Measurements from ENCODE around the gene ETV5.
A peak's percentile ranks its signal among the peaks of the same experiment; 100 is the strongest.

Gene ETV5

GRCh38 chr3:186121968-186122367, 13.1 kb upstream of the ETV5 start:
- no peak overlapping the region for H2BK15ac ChIP-seq (replicated peaks; ENCODE audit: low read depth)
- no peaks in the 10 kb centered on the region for H3K79me1 ChIP-seq (ENCODE audit: low read length)
- H3K79me2 ChIP-seq (ENCODE audit: control insufficient read depth, insufficient read depth, low read length) = no peaks in the 10 kb centered on the region
- H3K4me1 ChIP-seq (ENCODE audit: control insufficient read depth, low read depth, low read length) = no peaks in the 10 kb centered on the region
- H3K27me3 ChIP-seq (ENCODE audit: insufficient read depth, low read length, poor library complexity) = no peaks in the 10 kb centered on the region
- H3K56ac ChIP-seq (ENCODE audit: low read length) = peak overlapping the region; percentile 17
- H4K8ac ChIP-seq (ENCODE audit: low read depth, low read length) = no peak overlapping the region
- H3K18ac ChIP-seq (ENCODE audit: low read length) = no peak overlapping the region
- no peak overlapping the region for H3K23ac ChIP-seq (ENCODE audit: low read length)
- no peak overlapping the region for H3K4me3 ChIP-seq (ENCODE audit: low read length)
- no peak overlapping the region for H3K9ac ChIP-seq (ENCODE audit: low read length)
- no peak overlapping the region for H2AK5ac ChIP-seq (ENCODE audit: low read length)
- H2BK5ac ChIP-seq (ENCODE audit: low read length) = no peak overlapping the region
- DNase-seq = peak; percentile 80
- no peak overlapping the region for H4K5ac ChIP-seq (ENCODE audit: low read length)
- no peak overlapping the region for H3K27ac ChIP-seq (ENCODE audit: low read depth, low read length)
- H2BK120ac ChIP-seq (ENCODE audit: low read depth, low read length) = no peak overlapping the region
- H3K36me3 ChIP-seq (ENCODE audit: control insufficient read depth, insufficient read depth, low read length) = no peaks in the 10 kb centered on the region
- H3K4me2 ChIP-seq (ENCODE audit: low read length) = no peak overlapping the region
- H3K4ac ChIP-seq (ENCODE audit: low read depth, low read length) = no peak overlapping the region
- WGBS (ENCODE audit: extremely low coverage, insufficient coverage, low lambda C conversion rate) = no CpG with 5 or more reads among the region's 2 CpGs

DNA sequence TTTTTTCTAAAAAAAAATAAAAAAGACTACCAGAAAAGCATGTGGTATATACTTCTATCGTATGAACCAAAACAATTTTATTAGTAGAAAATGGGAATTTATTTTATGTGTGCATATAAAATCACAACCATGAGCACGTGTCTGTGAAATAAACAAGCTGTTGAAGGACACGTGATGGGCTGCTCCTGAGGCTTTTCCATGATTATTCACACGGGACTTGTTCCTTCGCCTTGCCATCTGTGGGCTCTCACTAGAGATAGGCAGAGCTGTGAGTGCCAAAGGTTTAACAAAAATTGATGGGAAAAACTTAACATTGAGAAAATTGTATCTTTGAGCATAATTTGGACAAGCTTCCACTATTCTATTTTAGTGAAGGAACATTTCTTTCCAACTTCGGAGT, 12.4 kb upstream of the ETV5 start:
- H3K4ac ChIP-seq (ENCODE audit: low read depth, low read length) = no peak overlapping the region
- WGBS (ENCODE audit: extremely low coverage, insufficient coverage, low lambda C conversion rate) = no CpG with 5 or more reads among the region's 6 CpGs
- no peaks in the 10 kb centered on the region for H3K79me2 ChIP-seq (ENCODE audit: control insufficient read depth, insufficient read depth, low read length)
- no peak overlapping the region for H3K56ac ChIP-seq (ENCODE audit: low read length)
- no peak overlapping the region for H2AK5ac ChIP-seq (ENCODE audit: low read length)
- no peak overlapping the region for H3K23ac ChIP-seq (ENCODE audit: low read length)
- H3K4me2 ChIP-seq (ENCODE audit: low read length) = no peak overlapping the region
- no peaks in the 10 kb centered on the region for H3K27me3 ChIP-seq (ENCODE audit: insufficient read depth, low read length, poor library complexity)
- H2BK120ac ChIP-seq (ENCODE audit: low read depth, low read length) = no peak overlapping the region
- no peak overlapping the region for H3K4me3 ChIP-seq (ENCODE audit: low read length)
- H2BK5ac ChIP-seq (ENCODE audit: low read length) = no peak overlapping the region
- no peak overlapping the region for H3K27ac ChIP-seq (ENCODE audit: low read depth, low read length)
- no peak overlapping the region for H4K8ac ChIP-seq (ENCODE audit: low read depth, low read length)
- H4K5ac ChIP-seq (ENCODE audit: low read length) = no peak overlapping the region
- H3K79me1 ChIP-seq (ENCODE audit: low read length) = no peaks in the 10 kb centered on the region
- H2BK15ac ChIP-seq (replicated peaks; ENCODE audit: low read depth) = no peak overlapping the region
- no peaks in the 10 kb centered on the region for H3K4me1 ChIP-seq (ENCODE audit: control insufficient read depth, low read depth, low read length)
- H3K9ac ChIP-seq (ENCODE audit: low read length) = no peak overlapping the region
- DNase-seq = no peak
- H3K18ac ChIP-seq (ENCODE audit: low read length) = no peak overlapping the region
- H3K36me3 ChIP-seq (ENCODE audit: control insufficient read depth, insufficient read depth, low read length) = no peaks in the 10 kb centered on the region

GRCh38 chr3:186119499-186119898, 10.6 kb upstream of the ETV5 start:
- Histone ChIP-seq H3K27ac (ENCODE audit: low read depth, low read length) (no peak overlapping the region), H3K4me2 (ENCODE audit: low read length) (no peak overlapping the region), H3K4ac (ENCODE audit: low read depth, low read length) (no peak overlapping the region), H3K27me3 (ENCODE audit: insufficient read depth, low read length, poor library complexity) (no peaks in the 10 kb centered on the region), H2AK5ac (ENCODE audit: low read length) (no peak overlapping the region), H4K8ac (ENCODE audit: low read depth, low read length) (no peak overlapping the region), H3K23ac (ENCODE audit: low read length) (no peak overlapping the region), H3K56ac (ENCODE audit: low read length) (no peak overlapping the region), H3K9ac (ENCODE audit: low read length) (no peak overlapping the region), H3K79me1 (ENCODE audit: low read length) (no peaks in the 10 kb centered on the region), H4K5ac (ENCODE audit: low read length) (no peak overlapping the region), H2BK120ac (ENCODE audit: low read depth, low read length) (no peak overlapping the region), H3K18ac (ENCODE audit: low read length) (no peak overlapping the region), H3K4me3 (ENCODE audit: low read length) (no peak overlapping the region), H3K4me1 (ENCODE audit: control insufficient read depth, low read depth, low read length) (no peaks in the 10 kb centered on the region), H3K79me2 (ENCODE audit: control insufficient read depth, insufficient read depth, low read length) (no peaks in the 10 kb centered on the region), H2BK5ac (ENCODE audit: low read length) (no peak overlapping the region), H2BK15ac (replicated peaks; ENCODE audit: low read depth) (no peak overlapping the region), H3K36me3 (ENCODE audit: control insufficient read depth, insufficient read depth, low read length) (no peaks in the 10 kb centered on the region)
- no peak for DNase-seq
- WGBS (ENCODE audit: extremely low coverage, insufficient coverage, low lambda C conversion rate) = no CpG with 5 or more reads among the region's 4 CpGs

GRCh38 chr3:186118692-186119091, 9.8 kb upstream of the ETV5 start:
- H3K56ac ChIP-seq (ENCODE audit: low read length) = no peak overlapping the region
- no peak overlapping the region for H2BK120ac ChIP-seq (ENCODE audit: low read depth, low read length)
- H3K79me1 ChIP-seq (ENCODE audit: low read length) = no peaks in the 10 kb centered on the region
- no peaks in the 10 kb centered on the region for H3K36me3 ChIP-seq (ENCODE audit: control insufficient read depth, insufficient read depth, low read length)
- no peak for DNase-seq
- H3K27ac ChIP-seq (ENCODE audit: low read depth, low read length) = no peak overlapping the region
- no peak overlapping the region for H3K4me2 ChIP-seq (ENCODE audit: low read length)
- no peak overlapping the region for H2AK5ac ChIP-seq (ENCODE audit: low read length)
- H3K23ac ChIP-seq (ENCODE audit: low read length) = no peak overlapping the region
- H3K4me3 ChIP-seq (ENCODE audit: low read length) = no peak overlapping the region
- no peak overlapping the region for H4K5ac ChIP-seq (ENCODE audit: low read length)
- no peak overlapping the region for H2BK5ac ChIP-seq (ENCODE audit: low read length)
- no peak overlapping the region for H2BK15ac ChIP-seq (replicated peaks; ENCODE audit: low read depth)
- H3K79me2 ChIP-seq (ENCODE audit: control insufficient read depth, insufficient read depth, low read length) = no peaks in the 10 kb centered on the region
- H3K4me1 ChIP-seq (ENCODE audit: control insufficient read depth, low read depth, low read length) = no peaks in the 10 kb centered on the region
- no CpG with 5 or more reads among the region's 5 CpGs for WGBS (ENCODE audit: extremely low coverage, insufficient coverage, low lambda C conversion rate)
- no peak overlapping the region for H3K9ac ChIP-seq (ENCODE audit: low read length)
- no peak overlapping the region for H3K4ac ChIP-seq (ENCODE audit: low read depth, low read length)
- no peak overlapping the region for H4K8ac ChIP-seq (ENCODE audit: low read depth, low read length)
- H3K27me3 ChIP-seq (ENCODE audit: insufficient read depth, low read length, poor library complexity) = no peaks in the 10 kb centered on the region
- H3K18ac ChIP-seq (ENCODE audit: low read length) = no peak overlapping the region

- WGBS (ENCODE audit: extremely low coverage, insufficient coverage, low lambda C conversion rate) = no CpG with 5 or more reads among the region's 3 CpGs
- H3K4ac ChIP-seq (ENCODE audit: low read depth, low read length) = no peak overlapping the region
- DNase-seq = no peak
- H3K23ac ChIP-seq (ENCODE audit: low read length) = no peak overlapping the region
- no peaks in the 10 kb centered on the region for H3K79me2 ChIP-seq (ENCODE audit: control insufficient read depth, insufficient read depth, low read length)
- H3K4me2 ChIP-seq (ENCODE audit: low read length) = no peak overlapping the region
- no peak overlapping the region for H3K9ac ChIP-seq (ENCODE audit: low read length)
- no peak overlapping the region for H2BK5ac ChIP-seq (ENCODE audit: low read length)
- no peak overlapping the region for H3K56ac ChIP-seq (ENCODE audit: low read length)
- no peak overlapping the region for H4K5ac ChIP-seq (ENCODE audit: low read length)
- no peak overlapping the region for H2BK15ac ChIP-seq (replicated peaks; ENCODE audit: low read depth)
- H3K27ac ChIP-seq (ENCODE audit: low read depth, low read length) = no peak overlapping the region
- H2BK120ac ChIP-seq (ENCODE audit: low read depth, low read length) = no peak overlapping the region
- no peaks in the 10 kb centered on the region for H3K36me3 ChIP-seq (ENCODE audit: control insufficient read depth, insufficient read depth, low read length)
- no peak overlapping the region for H3K4me3 ChIP-seq (ENCODE audit: low read length)
- no peak overlapping the region for H4K8ac ChIP-seq (ENCODE audit: low read depth, low read length)
- no peak overlapping the region for H2AK5ac ChIP-seq (ENCODE audit: low read length)
- H3K27me3 ChIP-seq (ENCODE audit: insufficient read depth, low read length, poor library complexity) = no peaks in the 10 kb centered on the region
- no peaks in the 10 kb centered on the region for H3K79me1 ChIP-seq (ENCODE audit: low read length)
- no peaks in the 10 kb centered on the region for H3K4me1 ChIP-seq (ENCODE audit: control insufficient read depth, low read depth, low read length)
- H3K18ac ChIP-seq (ENCODE audit: low read length) = no peak overlapping the region
Measured at GRCh38 chr3:186117521-186118134, 8.7 kb upstream of the ETV5 start.
